Muscle of arm (tissue), 14 donors: ENCODE measurements around the gene MAP3K3. TPM values are rescaled to one million over a fixed set of nuclear protein-coding genes. Genes with fewer than 3 reads are reported as not detected.
A peak's percentile ranks its signal among the peaks of the same experiment; 100 is the strongest.

ENCODE experiments used
- DNase-seq: peaks from one replicate; pipeline ENCODE4 v3.0.0-alpha.2; 2013
- long read RNA-seq, 11 donors: transcript quantifications; one replicate each; lab custom pipeline, GENCODE V29; 2026
- polyA plus RNA-seq, 12 donors: library from polyadenylated mRNA; unstranded; fragments of 120-200 nt; gene quantifications; one replicate each; pipeline ENCODE4 v1.2.1, GENCODE V29; 2013; ENCODE audit not compliant: insufficient read length in 12 of 12

MAP3K3 gene
- 10 to 100 TPM in 11 of 12 donors, not detected in 1; 18.7 to 36.2 (median 23.1) TPM for polyA plus RNA-seq
- long read RNA-seq, donor 1, partial matches to known transcripts = 0 of 1 reads
- long read RNA-seq, donor 1, other reads (novel, unspliced or antisense) = 0 of 1 reads
- long read RNA-seq, donor 2, full-length matches to known transcripts = 1 of 1 reads
- long read RNA-seq, donor 2, partial matches to known transcripts = 0 of 1 reads
- long read RNA-seq, donor 2, other reads (novel, unspliced or antisense) = 0 of 1 reads
- long read RNA-seq, donor 3, partial matches to known transcripts = 7 of 8 reads
- long read RNA-seq, donor 3, other reads (novel, unspliced or antisense) = 0 of 8 reads
- long read RNA-seq, donor 4 = 0 reads
- long read RNA-seq, donor 5, partial matches to known transcripts = 9 of 12 reads
- long read RNA-seq, donor 5, other reads (novel, unspliced or antisense) = 0 of 12 reads
- long read RNA-seq, donor 6 = 0 reads
- long read RNA-seq, donor 7, partial matches to known transcripts = 0 of 2 reads
- long read RNA-seq, donor 7, other reads (novel, unspliced or antisense) = 0 of 2 reads
- long read RNA-seq, donor 8, partial matches to known transcripts = 0 of 3 reads
- long read RNA-seq, donor 8, other reads (novel, unspliced or antisense) = 0 of 3 reads
- long read RNA-seq, donor 9, full-length matches to known transcripts = 2 of 2 reads
- long read RNA-seq, donor 9, partial matches to known transcripts = 0 of 2 reads
- long read RNA-seq, donor 9, other reads (novel, unspliced or antisense) = 0 of 2 reads
- long read RNA-seq, donor 10, full-length matches to known transcripts = 3 of 3 reads
- long read RNA-seq, donor 10, partial matches to known transcripts = 0 of 3 reads
- long read RNA-seq, donor 10, other reads (novel, unspliced or antisense) = 0 of 3 reads
- long read RNA-seq, donor 11, partial matches to known transcripts = 0 of 4 reads
- long read RNA-seq, donor 11, other reads (novel, unspliced or antisense) = 0 of 4 reads

DNA sequence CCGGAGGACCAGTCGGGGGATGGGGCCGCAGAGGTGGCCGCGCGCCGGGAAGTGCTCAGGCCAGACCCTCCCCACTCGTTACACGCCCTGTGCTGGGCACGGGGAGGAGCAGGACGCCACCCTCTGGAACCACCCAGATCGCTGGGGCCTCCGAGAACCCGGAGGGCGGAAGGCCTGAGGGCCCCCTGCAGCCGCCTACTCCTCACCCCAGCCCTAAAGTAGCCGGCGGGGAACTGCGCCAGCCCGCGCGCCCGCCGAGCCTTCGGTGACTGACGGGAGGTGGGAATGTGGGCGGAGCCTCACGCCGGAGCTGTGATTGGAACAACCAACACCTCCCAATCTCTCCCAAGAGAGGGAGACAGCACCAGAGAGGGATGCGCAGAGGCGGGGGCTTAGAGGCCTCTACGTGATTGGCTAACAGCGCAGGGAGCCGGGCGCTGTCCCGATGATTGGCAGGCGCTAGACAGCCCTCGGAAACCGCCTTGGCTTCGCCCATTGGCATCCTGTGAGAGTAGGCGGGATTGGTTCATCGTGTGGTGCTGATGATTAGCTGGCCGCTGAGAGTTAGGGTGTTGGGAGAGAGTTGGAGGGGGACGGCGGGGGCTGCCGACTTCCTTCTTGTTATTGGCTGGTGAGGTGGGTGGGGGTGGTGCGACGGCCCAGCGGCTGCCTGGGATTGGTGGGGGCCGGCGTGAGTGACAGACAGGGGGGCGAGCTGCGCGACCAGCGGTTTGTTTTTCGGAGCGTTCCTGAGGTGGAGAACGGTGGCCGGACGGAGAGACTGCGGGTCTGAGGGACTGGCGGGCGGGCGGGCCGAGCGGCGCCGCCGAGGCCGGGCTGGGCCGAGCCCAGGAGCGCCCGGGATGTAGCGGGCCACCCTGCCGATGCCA, at the start of gene MAP3K3:
TSS of gene MAP3K3 (plus strand) at position 734 of the 890 bp plus-strand sequence. CDS start 343 bp downstream, outside the sequence.
- peak; percentile 99 for DNase-seq

DNA sequence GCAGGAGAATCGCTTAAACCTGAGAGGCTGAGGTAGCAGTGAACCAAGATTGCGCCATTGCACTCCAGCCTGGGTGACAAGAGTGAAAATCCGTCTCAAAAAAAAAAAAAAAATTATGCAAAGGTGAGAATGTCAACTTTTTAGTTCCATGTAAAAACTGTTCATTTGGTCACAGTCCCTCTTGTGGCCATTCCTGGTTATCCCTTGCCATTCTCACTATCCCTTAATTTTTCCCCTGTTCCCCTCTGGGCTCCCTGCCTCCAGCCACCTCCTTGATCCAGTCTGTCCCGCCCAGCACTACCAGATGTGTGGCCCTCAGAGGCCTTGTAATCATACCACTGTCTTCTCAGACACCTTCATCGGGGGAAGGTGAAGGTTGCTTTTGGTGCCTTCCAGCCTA, 48.6 kb upstream of the MAP3K3 start:
- no peak for DNase-seq

DNA sequence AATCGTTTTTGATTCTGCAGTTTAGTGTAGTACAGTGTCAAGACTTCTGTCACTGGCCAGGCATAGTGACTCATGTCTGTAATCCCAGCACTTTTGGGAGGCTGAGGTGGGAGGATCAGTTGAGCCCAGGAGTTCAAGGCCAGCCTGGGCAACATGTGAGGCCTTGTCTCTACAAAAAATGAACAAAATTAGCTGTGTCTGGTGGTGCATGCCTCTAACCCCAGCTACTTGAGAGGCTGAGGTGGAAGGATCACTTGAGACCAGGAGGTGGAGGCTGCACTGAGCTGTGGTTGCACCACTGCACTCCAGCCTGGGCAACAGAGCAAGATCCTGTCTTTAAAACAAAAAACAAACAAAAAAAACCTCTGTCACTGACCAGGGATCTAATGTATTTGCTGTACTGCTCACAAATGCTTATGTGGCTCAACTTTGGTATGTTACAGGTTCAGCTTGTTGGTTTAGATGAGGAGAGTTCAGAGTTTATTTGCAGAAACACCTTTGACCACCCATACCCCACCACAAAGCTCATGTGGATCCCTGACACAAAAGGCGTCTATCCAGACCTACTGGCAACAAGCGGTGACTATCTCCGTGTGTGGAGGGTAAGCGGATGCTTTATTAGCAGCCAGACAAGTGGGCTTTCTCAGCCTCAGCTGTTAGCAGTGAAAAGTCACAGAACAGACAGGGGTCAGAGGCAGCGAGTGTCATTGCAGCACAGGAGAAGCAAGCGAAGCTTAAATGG, 44.0 kb upstream of the MAP3K3 start:
- no peak for DNase-seq

DNA sequence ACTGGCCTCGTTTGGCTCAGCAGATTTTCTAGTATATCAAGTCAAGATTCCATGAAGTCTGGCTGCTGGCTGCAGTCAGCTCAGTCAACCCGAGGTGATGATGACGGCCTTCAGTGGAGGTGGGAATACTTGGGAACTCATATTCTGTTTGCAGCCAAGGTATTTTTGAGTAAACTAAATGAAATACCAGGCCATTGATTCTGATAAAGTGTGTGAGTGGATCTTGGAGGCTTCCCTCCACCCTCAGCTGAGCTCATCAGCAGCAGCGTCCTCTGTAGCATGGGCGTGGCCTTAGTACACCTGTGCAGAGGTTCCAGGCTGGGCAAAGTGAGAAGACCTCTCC, 43.5 kb upstream of the MAP3K3 start:
- no peak for DNase-seq

DNA sequence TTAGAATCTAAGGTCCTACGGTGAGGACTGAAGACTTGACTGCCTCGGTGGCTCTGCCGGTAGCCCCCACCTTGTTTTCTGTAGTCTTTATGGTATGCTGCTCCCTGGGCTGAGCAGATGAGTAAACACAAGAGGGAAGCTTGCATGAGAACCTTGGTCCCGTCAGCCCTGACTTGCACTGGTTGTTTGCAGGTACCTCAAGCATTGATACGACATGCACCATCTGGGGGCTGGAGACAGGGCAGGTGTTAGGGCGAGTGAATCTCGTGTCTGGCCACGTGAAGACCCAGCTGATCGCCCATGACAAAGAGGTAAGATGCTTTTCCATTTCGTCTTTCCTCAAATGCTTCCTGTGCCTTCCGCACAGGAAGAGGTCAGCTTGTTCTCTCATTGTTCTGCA, 42.6 kb upstream of the MAP3K3 start:
- DNase-seq = no peak

DNA sequence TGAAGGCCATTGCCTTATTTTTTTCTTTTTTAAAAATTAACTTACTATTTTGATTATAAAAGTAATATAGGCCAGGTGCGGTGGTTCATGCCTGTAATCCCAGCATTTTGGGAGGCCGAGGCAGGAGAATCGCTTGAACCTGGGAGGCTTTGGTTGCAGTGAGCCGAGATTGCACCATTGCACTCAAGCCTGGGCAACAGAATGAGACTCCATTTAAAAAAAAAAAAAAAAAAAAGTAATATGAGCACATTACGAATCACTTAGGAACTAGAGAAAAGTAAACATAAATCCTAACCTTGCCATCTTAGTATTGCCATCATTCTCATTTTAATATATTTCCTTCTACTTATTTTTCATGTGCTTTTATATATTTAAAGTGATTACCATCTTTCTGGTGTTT, 34.4 kb upstream of the MAP3K3 start:
- no peak for DNase-seq

DNA sequence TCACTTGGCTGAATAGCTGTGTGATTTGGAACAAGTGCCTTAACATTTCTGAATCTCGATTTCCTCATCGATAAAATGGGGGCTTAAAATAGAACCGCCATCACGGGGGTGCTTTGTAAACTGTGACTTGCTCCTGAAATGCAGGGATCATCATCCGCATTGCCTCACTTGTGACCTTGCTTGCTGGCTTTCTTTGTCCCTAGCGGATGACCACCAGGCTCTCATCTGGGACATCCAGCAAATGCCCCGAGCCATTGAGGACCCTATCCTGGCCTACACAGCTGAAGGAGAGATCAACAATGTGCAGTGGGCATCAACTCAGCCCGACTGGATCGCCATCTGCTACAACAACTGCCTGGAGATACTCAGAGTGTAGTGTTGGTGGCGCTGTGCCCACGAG, 33.4 kb upstream of the MAP3K3 start:
- DNase-seq = no peak

DNA sequence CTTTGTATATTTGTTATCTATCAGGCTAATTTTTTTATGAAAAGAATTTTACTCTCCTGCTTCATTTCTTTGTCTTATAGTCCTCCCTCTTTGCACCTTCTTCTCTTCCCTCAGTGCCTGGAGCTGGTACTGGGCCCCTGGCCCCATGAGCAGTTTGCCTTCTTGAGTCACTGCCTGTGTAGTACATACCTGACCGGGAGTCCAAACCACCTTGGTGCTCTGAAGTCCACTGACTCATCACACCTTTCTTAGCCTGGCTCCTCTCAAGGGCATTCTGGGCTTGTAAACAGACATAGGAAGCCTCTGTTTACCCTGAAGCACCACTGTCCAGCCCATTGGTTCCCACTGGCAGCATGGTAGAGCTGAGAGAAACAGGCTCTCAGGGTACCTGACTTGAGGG, 32.6 kb upstream of the MAP3K3 start:
- no peak for DNase-seq

DNA sequence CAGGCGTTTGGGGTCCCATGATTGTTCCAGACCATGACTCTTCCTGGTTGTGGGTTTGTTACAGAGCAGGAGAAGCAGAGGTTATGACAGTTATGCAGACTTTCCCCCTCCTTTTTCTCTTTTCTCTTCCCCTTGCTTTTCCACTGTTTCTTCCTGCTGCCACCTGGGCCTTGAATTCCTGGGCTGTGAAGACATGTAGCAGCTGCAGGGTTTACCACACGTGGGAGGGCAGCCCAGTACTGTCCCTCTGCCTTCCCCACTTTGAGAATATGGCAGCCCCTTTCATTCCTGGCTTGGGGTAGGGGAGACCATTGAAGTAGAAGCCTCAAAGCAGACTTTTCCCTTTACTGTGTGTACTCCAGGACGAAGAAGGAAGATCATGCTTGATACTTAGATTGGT, 29.4 kb upstream of the MAP3K3 start:
- no peak for DNase-seq

DNA sequence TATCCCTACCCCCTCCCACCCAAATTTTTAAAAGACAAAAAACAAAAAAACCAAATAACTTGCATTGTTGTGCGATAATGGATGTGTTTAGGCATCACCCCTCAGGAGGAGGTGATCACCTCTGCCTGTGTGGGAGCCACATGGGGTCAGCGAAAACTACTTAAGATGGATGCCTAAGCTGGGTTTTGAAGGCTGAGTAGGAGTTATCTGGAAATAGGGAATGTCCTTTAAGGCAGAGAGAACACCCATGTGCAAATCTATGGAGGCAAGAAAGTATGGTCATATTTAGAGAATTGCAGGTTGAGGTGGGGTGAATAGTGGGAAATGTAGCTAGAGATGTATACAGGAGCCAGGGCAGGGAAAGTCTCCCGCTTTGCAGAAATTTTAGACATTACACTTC, 27.1 kb upstream of the MAP3K3 start:
- no peak for DNase-seq

DNA sequence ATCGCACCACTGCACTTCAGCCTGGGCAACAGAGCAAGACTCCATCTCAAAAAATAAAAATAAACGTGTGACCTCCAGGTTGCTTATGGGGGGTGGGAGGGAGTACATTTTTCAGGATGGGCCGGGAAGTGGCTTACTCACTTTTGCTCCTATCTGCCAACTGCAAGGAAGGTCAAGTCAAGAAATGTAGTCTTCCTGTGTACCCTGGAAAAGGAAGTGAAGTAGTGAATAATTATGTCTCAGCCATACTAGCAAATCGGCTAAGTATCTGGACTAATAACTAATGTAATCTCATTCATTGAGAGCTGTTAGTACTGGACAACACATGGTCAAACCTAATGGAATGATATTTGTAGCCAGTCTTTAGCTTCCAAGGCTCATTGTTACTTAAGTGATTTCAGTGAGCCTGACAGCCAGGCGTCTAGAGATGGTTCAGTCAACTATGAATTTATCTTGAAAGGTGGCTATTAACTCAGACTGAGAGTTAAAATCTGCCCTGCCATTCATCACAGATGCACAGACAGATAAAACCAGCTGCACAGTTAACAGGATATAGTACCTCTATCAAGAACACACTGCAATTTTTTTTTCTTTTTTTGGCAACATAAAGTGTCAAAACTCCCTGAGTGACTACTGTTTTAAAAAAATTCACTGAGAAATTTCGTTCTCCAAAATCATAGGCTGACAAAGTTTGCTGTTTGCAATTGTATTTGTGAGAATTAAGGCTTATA, 25.2 kb upstream of the MAP3K3 start:
- DNase-seq = no peak

DNA sequence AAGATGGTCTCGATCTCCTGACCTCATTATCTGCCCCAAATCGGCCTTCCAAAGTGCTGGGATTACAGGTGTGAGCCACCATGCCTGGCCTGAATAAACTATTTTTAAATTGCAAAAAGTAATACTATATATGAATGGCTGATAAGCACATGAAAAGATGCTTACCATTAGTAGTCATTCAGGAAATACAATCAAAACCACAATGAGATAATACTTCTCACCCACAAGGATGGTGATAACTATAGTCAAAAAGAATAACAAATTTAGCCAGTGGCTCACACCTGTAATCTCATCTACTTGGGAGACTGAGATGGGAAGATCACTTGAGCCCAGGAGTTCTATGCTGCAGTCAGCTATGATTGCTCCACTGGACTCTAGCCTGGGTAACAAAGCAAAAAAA, 23.9 kb upstream of the MAP3K3 start:
- DNase-seq = no peak

DNA sequence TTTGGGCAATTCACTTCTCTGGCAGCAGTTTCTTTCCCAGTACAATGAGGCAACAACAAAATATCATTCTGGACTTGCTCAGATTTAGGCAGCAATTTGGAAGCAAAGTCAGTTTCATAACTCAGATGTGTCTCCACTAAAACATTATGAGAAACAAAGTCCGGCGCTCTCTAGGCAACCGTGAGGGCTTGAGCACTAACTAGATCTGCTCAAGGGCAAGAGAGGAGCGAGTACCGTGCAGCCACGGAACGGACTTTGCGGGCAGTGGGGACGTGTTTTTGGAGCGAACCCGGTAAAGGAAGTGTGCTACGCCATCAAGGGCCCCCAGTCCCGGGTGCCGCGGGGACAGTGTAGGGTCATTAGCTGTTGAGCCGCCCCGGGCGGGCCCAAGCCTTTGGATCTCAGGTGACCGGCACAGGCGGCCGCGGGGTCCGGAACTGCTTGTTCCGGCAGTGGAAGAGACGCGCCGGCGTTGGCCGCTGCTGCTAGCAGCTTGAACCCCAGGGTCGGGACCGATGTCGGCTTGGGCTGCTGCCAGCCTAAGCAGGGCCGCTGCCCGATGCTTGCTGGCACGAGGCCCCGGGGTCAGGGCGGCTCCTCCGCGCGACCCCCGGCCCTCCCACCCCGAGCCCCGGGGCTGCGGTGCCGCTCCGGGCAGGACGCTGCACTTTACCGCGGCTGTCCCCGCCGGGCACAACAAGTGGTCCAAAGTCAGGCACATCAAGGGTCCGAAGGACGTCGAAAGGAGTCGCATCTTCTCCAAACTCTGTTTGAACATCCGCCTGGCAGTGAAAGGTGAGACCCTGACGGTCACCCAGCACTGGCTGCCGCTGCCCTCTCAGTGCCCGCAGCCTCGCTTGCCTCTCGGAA, 21.4 kb upstream of the MAP3K3 start, which contains the start of gene TACO1:
TSS of gene TACO1 (plus strand) at position 327 of the 870 bp plus-strand sequence. CDS start at position 516, 189 bp downstream.
- peak; percentile 86 for DNase-seq

DNA sequence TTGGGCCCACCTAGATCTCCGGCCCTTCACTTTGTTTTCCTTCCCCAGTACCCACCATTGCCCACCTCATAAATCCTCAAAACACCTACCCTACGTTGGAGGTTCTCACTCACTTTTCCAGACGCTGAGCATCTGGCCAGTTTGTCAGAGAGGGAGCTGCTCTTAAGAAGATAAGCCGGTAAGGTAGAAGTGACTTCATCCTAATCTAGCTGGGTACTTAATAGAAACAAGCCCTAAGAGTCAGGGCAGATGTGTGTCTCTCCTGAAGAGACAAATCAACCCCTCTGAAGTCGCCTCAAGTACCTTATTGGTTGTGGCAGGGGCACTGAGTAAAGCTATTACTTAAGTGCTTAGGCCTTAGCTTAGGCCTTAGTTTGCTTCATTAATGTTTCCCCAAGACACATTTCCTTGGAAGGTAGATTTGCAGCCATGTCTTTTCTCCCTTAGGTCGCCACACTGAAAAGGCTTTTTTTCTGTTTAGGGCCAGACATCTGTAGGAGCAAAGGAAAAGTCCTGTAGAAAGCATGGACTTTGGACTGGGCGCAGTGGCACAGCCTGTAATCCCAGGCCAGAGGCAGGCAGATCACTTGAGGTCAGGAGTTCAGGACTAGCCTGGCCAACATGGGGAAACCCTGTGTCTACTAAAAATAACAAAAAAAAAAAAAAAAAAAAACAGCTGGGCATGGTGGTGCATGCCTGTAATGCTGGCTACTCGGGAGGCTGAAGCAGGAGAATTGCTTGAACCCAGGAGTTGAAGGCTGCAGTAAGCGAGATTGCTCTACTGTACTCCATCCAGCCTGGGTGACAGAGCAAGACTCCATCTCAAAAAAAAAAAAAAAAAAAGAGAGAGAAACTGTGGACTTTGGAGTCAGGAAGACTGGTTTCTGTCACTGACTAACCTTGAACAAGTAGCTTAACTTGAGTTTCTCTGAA, 20.5 kb upstream of the MAP3K3 start:
- DNase-seq = no peak

DNA sequence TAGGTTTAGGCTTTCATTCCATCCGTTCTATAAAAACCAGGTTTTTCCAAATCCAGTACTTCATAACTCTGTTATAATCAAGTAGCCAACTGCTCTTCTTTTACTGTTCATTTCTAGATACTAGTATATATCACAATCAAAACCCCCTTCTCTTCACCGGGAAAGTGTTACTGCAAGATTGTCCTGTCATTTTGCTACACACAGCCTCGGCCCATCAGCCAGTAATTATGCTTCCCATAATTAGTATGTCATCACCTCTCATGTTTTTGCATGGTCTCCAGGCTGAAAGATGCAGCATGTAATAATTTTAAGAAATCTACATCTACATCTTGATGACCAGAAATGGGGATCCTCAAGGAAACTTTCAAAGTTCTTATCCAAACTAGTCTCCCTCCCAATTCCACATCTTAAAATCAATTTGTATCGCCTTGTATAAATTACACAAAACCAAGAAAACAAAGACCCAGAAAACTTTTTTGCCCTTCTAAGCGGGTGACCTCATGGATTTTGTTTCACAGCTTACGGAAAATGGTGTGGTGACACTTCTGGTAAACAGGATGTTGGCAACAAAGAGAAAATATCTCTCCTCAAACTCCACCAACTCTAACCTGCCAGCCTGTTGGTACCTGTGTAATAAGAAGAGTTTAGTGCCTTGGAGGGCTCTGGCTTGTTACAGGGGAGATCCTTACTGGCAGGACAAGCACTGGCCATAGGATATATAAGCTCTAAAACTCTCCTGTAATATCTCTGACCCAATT, 12.2 kb upstream of the MAP3K3 start:
- DNase-seq = no peak

DNA sequence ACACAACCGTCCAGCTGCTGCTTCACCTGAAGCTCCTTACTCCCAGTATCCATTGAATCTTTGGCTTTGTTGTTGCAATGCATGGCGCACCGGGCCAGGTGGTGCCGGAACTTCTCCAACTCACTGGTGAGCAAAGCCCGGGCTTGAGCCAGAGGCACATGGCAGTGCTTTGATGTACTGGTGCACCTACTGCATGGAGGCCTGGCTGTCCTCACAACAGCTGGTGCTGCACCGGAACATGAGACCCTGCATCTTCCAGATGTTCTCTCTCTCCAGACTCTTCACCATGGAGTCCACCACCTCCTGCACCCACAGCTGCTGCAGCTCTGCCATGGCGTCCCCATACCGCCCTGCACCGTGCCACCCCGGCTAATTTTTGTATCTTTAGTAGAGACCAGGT, 11.4 kb upstream of the MAP3K3 start:
- no peak for DNase-seq

DNA sequence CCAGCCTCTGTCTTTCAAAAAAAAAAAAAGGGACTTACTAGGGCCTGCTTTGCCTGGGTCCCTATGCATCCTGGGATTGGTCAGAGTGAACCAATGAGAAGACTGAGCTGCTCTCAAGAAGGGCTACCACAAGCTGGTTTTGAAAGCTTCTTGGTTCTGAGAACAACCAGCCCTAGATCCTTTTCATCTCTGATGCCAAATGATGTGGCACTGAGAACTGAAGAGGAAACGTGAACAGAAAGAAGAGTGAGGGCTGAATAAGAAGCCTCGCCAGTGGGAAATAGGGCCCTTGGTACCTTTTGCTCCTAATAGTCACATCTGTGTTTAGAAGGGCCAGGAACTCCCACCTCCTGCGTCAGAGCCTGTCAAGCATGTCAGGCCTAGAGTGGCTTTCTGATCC, 10.9 kb upstream of the MAP3K3 start:
- no peak for DNase-seq
